DOHH2 (cell line): ENCODE data around the gene ZNF491.

Experiments
- CTCF ChIP-seq: fragments of 200-600 bp; sonication (generic); IDR thresholded peaks from one replicate; pipeline ENCODE4 v1.5.1; 2014; ENCODE audit warnings: antibody characterized with exemption, mild to moderate bottlenecking, low read depth, low read length; ENCODE audit not compliant: poor library complexity, severe bottlenecking
- EZH2phosphoT487 ChIP-seq: fragments of 200-600 bp; sonication (generic); IDR thresholded peaks from 2 replicates; pipeline ENCODE4 v1.6.1; 2017; ENCODE audit warnings: borderline replicate concordance, mild to moderate bottlenecking, antibody characterized with exemption, low read length, moderate library complexity, mixed read lengths

DNA sequence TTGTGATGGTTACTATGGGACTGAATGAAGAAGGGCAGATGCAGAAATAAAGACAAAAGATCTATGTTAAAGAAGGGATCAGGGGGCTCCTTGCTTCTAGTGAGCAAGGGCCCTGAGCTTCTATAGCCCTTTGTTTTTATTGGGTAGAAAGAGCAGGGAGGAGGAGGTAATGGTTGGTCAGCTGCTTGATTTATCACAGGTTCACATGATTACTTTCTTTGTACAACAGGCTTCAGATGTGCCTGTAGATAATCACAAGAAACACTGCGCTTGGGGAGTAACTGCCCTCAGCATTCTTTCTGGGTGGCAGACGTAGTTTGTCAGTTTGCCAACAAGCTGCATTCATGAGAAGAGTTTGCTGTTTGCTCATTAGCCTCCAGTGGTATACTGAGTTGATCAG is 45.4 kb downstream of the ZNF491 start:
- TF ChIP-seq CTCF: no peak
- TF ChIP-seq EZH2phosphoT487: no peak
